GM12872 (cell line): ENCODE measurements around the gene ZNF770.

ENCODE experiments used
- CTCF ChIP-seq: IDR thresholded peaks from 3 replicates; pipeline ENCODE4 v1.5.1; 2011; ENCODE audit warnings: low read depth, mild to moderate bottlenecking, low read length, moderate library complexity; ENCODE audit not compliant: insufficient read depth

ZNF770 gene

GRCh38 chr15:35007397-35007796, 19.3 kb upstream of the ZNF770 start:
- no peak for TF ChIP-seq CTCF

GRCh38 chr15:35005933-35006332, 17.8 kb upstream of the ZNF770 start:
- TF ChIP-seq CTCF: no peak

GRCh38 chr15:35003928-35004327, 15.8 kb upstream of the ZNF770 start:
- TF ChIP-seq CTCF: no peak

GRCh38 chr15:35000511-35000910, 12.4 kb upstream of the ZNF770 start:
- TF ChIP-seq CTCF: no peak

GRCh38 chr15:34999906-35000305, 11.8 kb upstream of the ZNF770 start:
- no peak for TF ChIP-seq CTCF

- no peak for TF ChIP-seq CTCF
Measured at GRCh38 chr15:34994925-34995324, 6.8 kb upstream of the ZNF770 start.

- TF ChIP-seq CTCF: no peak
Measured at GRCh38 chr15:34993877-34994276, 5.8 kb upstream of the ZNF770 start.

GRCh38 chr15:34993412-34993811, 5.3 kb upstream of the ZNF770 start:
- no peak for TF ChIP-seq CTCF
